HCT116 (cell line): ENCODE results near the gene CFB. TPM values are rescaled to one million over a fixed set of nuclear protein-coding genes. Genes with fewer than 3 reads are reported as not detected.
A peak's percentile ranks its signal among the peaks of the same experiment; 100 is the strongest.

ENCODE experiments used
- ATAC-seq: fragments of 200-7000 bp; cut with Tn5 transposase; 2 replicates; pipeline ENCODE4 v1.9.1; 2020; ENCODE audit warnings: mild to moderate bottlenecking, moderate library complexity
- BruUV-seq: library from RNA; stranded (reverse); fragments of 400-500 nt; replicated peaks from 2 replicates; lab custom pipeline; 2021; lab: Mats Ljungman, UMichigan
- CTCF ChIA-PET: fragments of 300-600 bp; sonication (Branson Sonifier 250); formaldehyde crosslinking; loops from one replicate; lab custom pipeline; 2021; ENCODE audit warnings: antibody characterized with exemption; lab: Charles Lee
- POLR2A ChIA-PET: fragments of 300-600, 350-600 bp; sonication (Branson Sonifier 250); formaldehyde crosslinking; loops from one replicate; lab custom pipeline; 2021; ENCODE audit warnings: antibody characterized with exemption; lab: Charles Lee
- RAD21 ChIA-PET, 2 experiments: fragments of 300-600 bp; sonication (Branson Sonifier 250); formaldehyde crosslinking; loops; one replicate each; lab custom pipeline; 2023; ENCODE audit warnings: low total read pairs in 2 of 2; ENCODE audit not compliant: uncharacterized antibody in 2 of 2, unreplicated experiment in 2 of 2, low non-redundant PET in 1 of 2; lab: Charles Lee
- DNase-seq: peaks from one replicate; pipeline ENCODE4 v3.0.0-alpha.2; 2010; ENCODE audit warnings: low read depth, low spot score
- H2AFZ ChIP-seq: fragments of 200-600 bp; shearing (Covaris generic), sonication (generic); 2 replicates; pipeline ENCODE4 v1.6.1; 2017; ENCODE audit warnings: low read depth, mixed run types, mixed read lengths, antibody characterized with exemption, low read length; ENCODE audit not compliant: poor library complexity, severe bottlenecking
- H3K27ac ChIP-seq: 2 replicates; pipeline ENCODE4 v1.5.1; 2012; ENCODE audit warnings: low read depth, low read length
- H3K27me3 ChIP-seq: fragments of 200-600 bp; sonication (generic); 2 replicates; pipeline ENCODE4 v1.6.1; 2016; ENCODE audit warnings: mixed run types, low read length, mixed read lengths; ENCODE audit not compliant: insufficient read depth
- H3K36me3 ChIP-seq, 2 experiments: fragments of 200-500 bp in 1 of 2; fragments of 200-600 bp in 1 of 2; sonication (Bioruptor generic) in 1 of 2; sonication (generic) in 1 of 2; 2 replicates each; pipeline versions ENCODE4 v1.5.1 to v1.6.1; 2014 to 2016; ENCODE audit warnings: low read length in 2 of 2, inconsistent platforms in 1 of 2, mixed read lengths in 1 of 2, mixed run types in 1 of 2; ENCODE audit not compliant: insufficient read depth in 2 of 2, control insufficient read depth in 1 of 2
- H3K4me1 ChIP-seq, 2 experiments: fragments of 200-600 bp in 1 of 2; sonication (generic) in 1 of 2; 2 replicates each; pipeline versions ENCODE4 v1.5.1 to v1.6.1; 2012 to 2017; ENCODE audit warnings: low read length in 2 of 2, inconsistent platforms in 1 of 2, mild to moderate bottlenecking in 1 of 2, mixed read lengths in 1 of 2, mixed run types in 1 of 2, moderate library complexity in 1 of 2; ENCODE audit not compliant: insufficient read depth in 2 of 2, control insufficient read depth in 1 of 2
- H3K4me2 ChIP-seq: fragments of 200-600 bp; sonication (generic); 2 replicates; pipeline ENCODE4 v1.6.1; 2017; ENCODE audit warnings: mixed run types, low read length, mixed read lengths
- H3K4me3 ChIP-seq, 2 experiments: fragments of 200-600 bp in 1 of 2; sonication (generic) in 1 of 2; replicated peaks in 1 of 2; 2 replicates each; pipeline ENCODE4 v1.5.1; 2011 to 2016; ENCODE audit warnings: low read length in 2 of 2, control low read depth in 1 of 2, low read depth in 1 of 2, mild to moderate bottlenecking in 1 of 2, mixed read lengths in 1 of 2, mixed run types in 1 of 2
- H3K79me2 ChIP-seq: fragments of 200-600 bp; sonication (generic); 2 replicates; pipeline ENCODE4 v1.6.1; 2017; ENCODE audit warnings: mild to moderate bottlenecking, mixed run types, low read length, moderate library complexity, mixed read lengths; ENCODE audit not compliant: insufficient read depth
- H3K9ac ChIP-seq: fragments of 200-600 bp; sonication (generic); 2 replicates; pipeline ENCODE4 v1.6.1; 2016; ENCODE audit warnings: low read length, mixed read lengths
- H3K9me2 ChIP-seq: fragments of 200-600 bp; sonication (generic), shearing (Covaris generic); 2 replicates; pipeline ENCODE4 v1.6.1; 2017; ENCODE audit warnings: mixed run types, mild to moderate bottlenecking, moderate library complexity; ENCODE audit not compliant: insufficient read depth
- H3K9me3 ChIP-seq, 2 experiments: fragments of 200-500 bp in 1 of 2; fragments of 200-600 bp in 1 of 2; sonication (Bioruptor generic) in 1 of 2; sonication (generic) in 1 of 2; 2 replicates each; pipeline ENCODE4 v1.6.1; 2014 to 2017; ENCODE audit warnings: low read length in 2 of 2, mixed read lengths in 2 of 2, inconsistent platforms in 1 of 2, low read depth in 1 of 2, mild to moderate bottlenecking in 1 of 2, mixed run types in 1 of 2, moderate library complexity in 1 of 2; ENCODE audit not compliant: control insufficient read depth in 1 of 2, insufficient read depth in 1 of 2
- H4K20me1 ChIP-seq: fragments of 200-600 bp; sonication (generic), shearing (Covaris generic); 2 replicates; pipeline ENCODE4 v1.6.1; 2017; ENCODE audit warnings: mixed run types, mild to moderate bottlenecking, moderate library complexity; ENCODE audit not compliant: insufficient read depth
- CBX3 ChIP-seq: IDR thresholded peaks from 2 replicates; pipeline ENCODE4 v1.6.1; 2012; ENCODE audit warnings: low read depth
- CEBPB ChIP-seq: IDR thresholded peaks from 2 replicates; pipeline ENCODE4 v1.6.1; 2012; ENCODE audit warnings: low read depth
- EGR1 ChIP-seq: IDR thresholded peaks from 2 replicates; pipeline ENCODE4 v1.6.1; 2012; ENCODE audit warnings: low read depth
- ELF1 ChIP-seq: IDR thresholded peaks from 2 replicates; pipeline ENCODE4 v1.6.1; 2012; ENCODE audit warnings: low read depth, borderline replicate concordance
- FOSL1 ChIP-seq: IDR thresholded peaks from 2 replicates; pipeline ENCODE4 v1.6.1; 2012; ENCODE audit warnings: low read depth
- JUND ChIP-seq: IDR thresholded peaks from 2 replicates; pipeline ENCODE4 v1.6.1; 2012
- POLR2A ChIP-seq: IDR thresholded peaks from 2 replicates; pipeline ENCODE4 v1.7.0; 2011; ENCODE audit warnings: borderline replicate concordance; ENCODE audit not compliant: insufficient read depth, insufficient read length; ENCODE audit errors: extremely low read depth
- POLR2AphosphoS5 ChIP-seq: IDR thresholded peaks from 2 replicates; pipeline ENCODE4 v1.6.1; 2011; ENCODE audit warnings: mild to moderate bottlenecking, low read depth, low read length, moderate library complexity
- SIN3A ChIP-seq: IDR thresholded peaks from 2 replicates; pipeline ENCODE4 v1.6.1; 2012; ENCODE audit warnings: low read depth
- SP1 ChIP-seq: IDR thresholded peaks from 2 replicates; pipeline ENCODE4 v1.6.1; 2012; ENCODE audit warnings: low read depth
- SRF ChIP-seq: IDR thresholded peaks from 2 replicates; pipeline ENCODE4 v1.6.1; 2012; ENCODE audit warnings: low read depth
- TCF7L2 ChIP-seq: IDR thresholded peaks from 2 replicates; pipeline ENCODE4 v1.7.0; 2011; ENCODE audit warnings: borderline replicate concordance, inconsistent platforms; ENCODE audit not compliant: insufficient read depth, insufficient read length; ENCODE audit errors: extremely low read depth
- YY1 ChIP-seq: IDR thresholded peaks from 2 replicates; pipeline ENCODE4 v1.6.1; 2011; ENCODE audit warnings: low read length, low read depth, moderate library complexity, mild to moderate bottlenecking; ENCODE audit not compliant: insufficient replicate concordance; ENCODE audit errors: extremely low read depth
- ZFX ChIP-seq: fragments of 450-650 bp; IDR thresholded peaks from 2 replicates; pipeline ENCODE4 v1.6.1; 2017
- intact Hi-C: fragments of 100-400 bp; cut with micrococcal nuclease; formaldehyde crosslinking; loops from 2 replicates; pipeline ENCODE4 v1.10.0; 2022
- total RNA-seq: library from RNA; stranded (reverse); gene quantifications from one replicate; pipeline ENCODE4 v1.2.1, GENCODE V29; 2021; ENCODE audit not compliant: unreplicated experiment
- TF ChIP-seq, protein P1 (sequence below): IDR thresholded peaks from 2 replicates; pipeline ENCODE4 v1.6.1; 2012
- TF ChIP-seq, protein P2 (sequence below): IDR thresholded peaks from 2 replicates; pipeline ENCODE4 v1.6.1; 2011; ENCODE audit warnings: mild to moderate bottlenecking, low read length, moderate library complexity; ENCODE audit not compliant: insufficient replicate concordance; ENCODE audit errors: extremely low read depth
- TF ChIP-seq, protein P3 (sequence below): IDR thresholded peaks from 2 replicates; pipeline ENCODE4 v1.6.1; 2012
- TF ChIP-seq, protein P4 (sequence below), 3 experiments: fragments of 200-600 bp in 1 of 3; sonication (generic) in 1 of 3; IDR thresholded peaks in 2 of 3; conservative IDR thresholded peaks in 1 of 3; 2 replicates each; pipeline ENCODE4 v1.5.1; 2012 to 2017; ENCODE audit warnings: low read depth in 2 of 3, low read length in 2 of 3, antibody characterized with exemption in 1 of 3, borderline replicate concordance in 1 of 3, control low read depth in 1 of 3, mild to moderate bottlenecking in 1 of 3, mixed read lengths in 1 of 3, mixed run types in 1 of 3, moderate library complexity in 1 of 3; ENCODE audit not compliant: insufficient read depth in 1 of 3

The CFB gene
- total RNA-seq, 1 experiment from 2014 or later: 1.5 TPM

DNA sequence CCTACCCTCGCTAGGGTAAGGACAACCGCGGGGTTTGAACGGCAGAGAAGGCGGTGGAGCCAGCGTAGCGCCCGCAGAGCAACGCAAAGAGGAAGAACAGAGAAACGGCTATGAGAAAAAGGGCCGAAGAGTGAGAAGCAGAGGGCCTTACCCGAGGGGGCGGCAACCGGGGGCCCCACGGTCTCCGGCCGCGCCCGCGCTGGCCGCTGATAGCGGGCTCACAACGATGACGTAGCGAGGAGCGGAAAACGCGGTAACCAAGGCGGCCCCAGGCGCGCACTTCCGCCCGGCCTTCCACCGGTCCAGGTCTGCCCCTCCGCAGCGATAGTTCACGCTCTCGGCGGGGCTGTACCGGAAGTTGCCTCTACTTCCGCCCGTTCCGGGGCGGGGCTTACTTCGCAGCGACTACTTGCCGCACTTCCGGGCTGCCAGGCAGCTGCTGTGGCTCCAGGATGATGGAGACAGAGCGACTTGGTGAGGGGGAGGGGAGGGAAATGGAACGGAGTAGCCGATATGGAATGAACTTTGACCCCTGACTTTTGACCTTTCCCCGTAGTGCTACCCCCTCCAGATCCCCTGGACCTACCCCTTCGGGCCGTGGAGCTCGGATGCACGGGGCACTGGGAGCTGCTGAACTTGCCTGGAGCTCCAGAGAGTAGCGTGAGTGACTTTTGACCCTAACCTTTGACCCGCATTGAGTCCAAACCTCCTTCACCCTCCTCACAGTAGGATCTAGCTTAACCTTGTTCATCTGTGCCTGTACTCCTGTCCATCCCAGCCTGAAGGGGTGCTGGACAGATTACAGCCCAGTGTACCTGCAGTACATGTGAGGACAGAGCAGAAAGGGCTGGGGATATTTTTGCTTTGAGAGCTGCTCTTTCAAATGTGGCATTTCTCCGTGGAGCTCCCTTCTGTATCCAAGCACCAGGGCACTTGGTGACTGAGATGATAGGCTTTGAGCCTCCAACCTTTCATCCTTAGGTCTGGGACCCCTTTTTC, 13.1 kb downstream of the CFB start, which contains the start of the genes NELFE and SKIC2:
Gene NELFE, minus strand, starts transcription at position 231 of the 999 bp plus-strand sequence. CDS start 525 bp downstream, outside the sequence.
Gene SKIC2, plus strand, starts transcription at position 435 of the 999 bp plus-strand sequence. Its CDS starts 18 bp downstream, at position 453.
- POLR2A ChIA-PET: interaction anchor here (0.8 to 1.8 kb wide), 4 partner anchors 9 to 96 kb away, joined by 3 to 9 read pairs (median 3); partner anchors contain the start of genes DXO and NEU1
- Histone ChIP-seq H3K9me2 (no peaks in the 10 kb centered on the region), H3K4me1 (peaks cover 14 to 17% of the 10 kb centered on the region in 2 experiments), H3K27me3 (no peaks in the 10 kb centered on the region), H3K4me2 (peak within 1 kb of the TSS; percentile 98), H4K20me1 (no peaks in the 10 kb centered on the region), H3K36me3 (peaks cover 46 to 48% of the 10 kb centered on the region in 2 experiments), H3K27ac (peak within 1 kb of the TSS; percentile 76), H3K9ac (peak within 1 kb of the TSS; percentile 95), H3K9me3 (no peaks in the 10 kb centered on the region), H3K4me3 (peak within 1 kb of the TSS; percentile 95 to 100), H3K79me2 (peaks cover 41% of the 10 kb centered on the region), H2AFZ (no peak within 1 kb of the TSS)
- intact Hi-C loops: loop anchor here (1.0 kb wide), 1 partner anchor 13 kb away; the partner anchor contains the start of gene DXO
- TF ChIP-seq, protein P1, sequence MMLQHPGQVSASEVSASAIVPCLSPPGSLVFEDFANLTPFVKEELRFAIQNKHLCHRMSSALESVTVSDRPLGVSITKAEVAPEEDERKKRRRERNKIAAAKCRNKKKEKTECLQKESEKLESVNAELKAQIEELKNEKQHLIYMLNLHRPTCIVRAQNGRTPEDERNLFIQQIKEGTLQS: no peak
- TF ChIP-seq ELF1 (peak; percentile 100), CBX3 (peak; percentile 70; the same call in 1 of the 2 replicates), EGR1 (peak; percentile 79), CEBPB (no peak), FOSL1 (no peak), TCF7L2 (peak; percentile 38), SRF (peak; percentile 95), SIN3A (peak; percentile 92), POLR2A (peak; percentile 50), SP1 (peak; percentile 95), POLR2AphosphoS5 (peak; percentile 94), JUND (no peak), ZFX (peak; percentile 56; the same call in 1 of the 2 replicates), YY1 (peak; percentile 14)
- TF ChIP-seq, protein P2, sequence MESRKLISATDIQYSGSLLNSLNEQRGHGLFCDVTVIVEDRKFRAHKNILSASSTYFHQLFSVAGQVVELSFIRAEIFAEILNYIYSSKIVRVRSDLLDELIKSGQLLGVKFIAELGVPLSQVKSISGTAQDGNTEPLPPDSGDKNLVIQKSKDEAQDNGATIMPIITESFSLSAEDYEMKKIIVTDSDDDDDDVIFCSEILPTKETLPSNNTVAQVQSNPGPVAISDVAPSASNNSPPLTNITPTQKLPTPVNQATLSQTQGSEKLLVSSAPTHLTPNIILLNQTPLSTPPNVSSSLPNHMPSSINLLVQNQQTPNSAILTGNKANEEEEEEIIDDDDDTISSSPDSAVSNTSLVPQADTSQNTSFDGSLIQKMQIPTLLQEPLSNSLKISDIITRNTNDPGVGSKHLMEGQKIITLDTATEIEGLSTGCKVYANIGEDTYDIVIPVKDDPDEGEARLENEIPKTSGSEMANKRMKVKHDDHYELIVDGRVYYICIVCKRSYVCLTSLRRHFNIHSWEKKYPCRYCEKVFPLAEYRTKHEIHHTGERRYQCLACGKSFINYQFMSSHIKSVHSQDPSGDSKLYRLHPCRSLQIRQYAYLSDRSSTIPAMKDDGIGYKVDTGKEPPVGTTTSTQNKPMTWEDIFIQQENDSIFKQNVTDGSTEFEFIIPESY: no peak
- TF ChIP-seq, protein P3, sequence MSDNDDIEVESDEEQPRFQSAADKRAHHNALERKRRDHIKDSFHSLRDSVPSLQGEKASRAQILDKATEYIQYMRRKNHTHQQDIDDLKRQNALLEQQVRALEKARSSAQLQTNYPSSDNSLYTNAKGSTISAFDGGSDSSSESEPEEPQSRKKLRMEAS: peak; percentile 91
- TF ChIP-seq, protein P4, sequence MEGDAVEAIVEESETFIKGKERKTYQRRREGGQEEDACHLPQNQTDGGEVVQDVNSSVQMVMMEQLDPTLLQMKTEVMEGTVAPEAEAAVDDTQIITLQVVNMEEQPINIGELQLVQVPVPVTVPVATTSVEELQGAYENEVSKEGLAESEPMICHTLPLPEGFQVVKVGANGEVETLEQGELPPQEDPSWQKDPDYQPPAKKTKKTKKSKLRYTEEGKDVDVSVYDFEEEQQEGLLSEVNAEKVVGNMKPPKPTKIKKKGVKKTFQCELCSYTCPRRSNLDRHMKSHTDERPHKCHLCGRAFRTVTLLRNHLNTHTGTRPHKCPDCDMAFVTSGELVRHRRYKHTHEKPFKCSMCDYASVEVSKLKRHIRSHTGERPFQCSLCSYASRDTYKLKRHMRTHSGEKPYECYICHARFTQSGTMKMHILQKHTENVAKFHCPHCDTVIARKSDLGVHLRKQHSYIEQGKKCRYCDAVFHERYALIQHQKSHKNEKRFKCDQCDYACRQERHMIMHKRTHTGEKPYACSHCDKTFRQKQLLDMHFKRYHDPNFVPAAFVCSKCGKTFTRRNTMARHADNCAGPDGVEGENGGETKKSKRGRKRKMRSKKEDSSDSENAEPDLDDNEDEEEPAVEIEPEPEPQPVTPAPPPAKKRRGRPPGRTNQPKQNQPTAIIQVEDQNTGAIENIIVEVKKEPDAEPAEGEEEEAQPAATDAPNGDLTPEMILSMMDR (IDR thresholded peaks at IDR 0.05 in 2 of 3, conservative IDR thresholded peaks at IDR 0.05 in 1 of 3; ENCODE audit: borderline replicate concordance in 1 of 3, insufficient read depth in 1 of 3, low read depth in 2 of 3, low read length in 2 of 3): no peak
- CTCF ChIA-PET: no interaction called here
- ATAC-seq (peak; percentile 98), DNase-seq (peak; percentile 95)
- BruUV-seq: TSS peak; percentile 75
- RAD21 ChIA-PET: interaction anchor here in 1 of 2 experiments (1.5 kb wide), 1 partner anchor 13 kb away, joined by 4 read pairs; the partner anchor contains the start of gene DXO
